Skin of body (tissue), 2 donors: Measurements from ENCODE around the gene GRIN2D. TPM values are rescaled to one million over a fixed set of nuclear protein-coding genes. Genes with fewer than 3 reads are reported as not detected.
"Not testable (repeated sequence)": the region's sequence is repeated elsewhere in the genome, so short reads cannot be mapped to it uniquely, and the experiment has no call there.

Experiments
- DNase-seq: peaks from one replicate; lab custom pipeline; 2025; lab: John Stamatoyannopoulos, UW
- total RNA-seq: library from RNA; depleted of rRNA; stranded (reverse); fragments of >200 nt; gene quantifications from one replicate; pipeline ENCODE4 v1.2.3, GENCODE V29; 2014

GRIN2D gene
- total RNA-seq, 1 donor from 2014 or later = 1.1 TPM

GRCh38 chr19:48371367-48371766, 22.1 kb upstream of the GRIN2D start:
- no peak for DNase-seq

DNA sequence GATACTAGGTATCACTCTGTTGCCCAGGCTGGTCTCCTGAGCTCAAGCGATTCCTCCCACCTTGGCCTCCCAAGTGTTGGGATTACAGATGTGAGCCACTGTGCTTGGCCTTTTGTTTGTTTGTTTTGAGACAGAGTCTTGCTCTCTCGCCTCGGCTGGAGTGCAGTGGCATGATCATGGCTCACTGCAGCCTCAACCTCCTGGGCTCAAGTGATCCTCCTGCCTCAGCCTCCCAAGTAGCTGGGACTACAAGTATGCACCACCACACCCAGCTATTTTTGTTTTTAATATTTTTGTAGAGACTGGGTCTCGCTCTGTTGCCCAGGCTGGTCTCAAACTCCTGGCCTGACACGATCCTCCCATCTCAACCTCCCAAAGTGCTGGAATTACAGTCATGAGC, 21.7 kb upstream of the GRIN2D start:
- not testable (repeated sequence) for DNase-seq

GRCh38 chr19:48372904-48373303, 20.6 kb upstream of the GRIN2D start:
- DNase-seq = no peak

DNA sequence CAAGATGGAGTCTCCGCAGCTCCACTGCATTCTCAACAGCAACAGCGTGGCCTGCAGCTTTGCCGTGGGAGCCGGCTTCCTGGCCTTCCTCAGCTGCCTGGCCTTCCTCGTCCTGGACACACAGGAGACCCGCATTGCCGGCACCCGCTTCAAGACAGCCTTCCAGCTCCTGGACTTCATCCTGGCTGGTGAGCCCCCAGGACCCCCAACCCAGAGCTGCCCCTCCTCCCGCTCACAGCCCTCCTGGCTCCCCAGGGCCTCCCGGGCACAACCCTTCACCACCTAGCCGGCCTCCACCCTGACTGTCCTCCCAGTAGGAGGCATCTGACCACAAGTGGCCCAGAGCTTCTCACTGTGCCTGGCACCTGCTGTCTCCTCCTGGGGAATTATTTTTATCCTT, 19.9 kb upstream of the GRIN2D start:
- no peak for DNase-seq

DNA sequence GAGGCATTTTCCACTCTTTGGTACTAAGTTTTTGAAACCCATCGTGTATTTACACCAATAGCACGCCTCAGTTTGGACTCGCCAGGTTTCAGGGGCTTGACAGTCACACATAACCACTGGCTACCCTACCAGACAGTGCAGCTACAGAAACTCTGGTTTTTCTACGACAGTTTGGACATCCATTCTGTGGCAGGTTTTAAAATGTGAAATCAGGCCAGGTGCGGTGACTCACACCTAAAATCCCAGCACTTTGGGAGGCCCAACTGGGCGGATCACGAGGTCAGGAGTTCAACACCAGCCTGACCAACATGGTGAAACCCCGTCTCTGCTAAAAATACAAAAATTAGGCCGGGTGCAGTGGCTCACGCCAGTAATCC, 15.3 kb upstream of the GRIN2D start:
- no peak for DNase-seq

DNA sequence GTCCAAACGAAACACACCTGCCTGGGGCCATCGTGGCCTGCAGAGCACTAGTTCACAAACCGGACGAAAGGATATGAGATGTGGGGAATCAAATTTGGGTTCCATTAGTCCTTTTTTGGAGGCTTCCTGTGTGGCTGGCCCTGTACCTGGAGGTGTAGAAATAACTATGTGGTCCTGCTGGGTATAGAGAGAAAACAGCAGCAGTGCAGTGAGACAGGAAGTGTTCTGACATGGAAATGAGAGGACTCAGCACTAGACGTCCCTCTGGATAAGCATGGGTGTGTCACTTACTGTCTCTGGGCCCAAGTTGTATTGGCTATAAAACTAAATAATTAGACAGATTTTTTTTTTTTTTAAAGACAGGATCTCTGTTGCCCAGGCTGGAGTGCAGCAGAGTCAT, 14.4 kb upstream of the GRIN2D start:
- DNase-seq = no peak

GRCh38 chr19:48381178-48381950, 12.1 kb upstream of the GRIN2D start:
- DNase-seq = no peak

GRCh38 chr19:48382286-48382685, 11.2 kb upstream of the GRIN2D start:
- no peak for DNase-seq

DNA sequence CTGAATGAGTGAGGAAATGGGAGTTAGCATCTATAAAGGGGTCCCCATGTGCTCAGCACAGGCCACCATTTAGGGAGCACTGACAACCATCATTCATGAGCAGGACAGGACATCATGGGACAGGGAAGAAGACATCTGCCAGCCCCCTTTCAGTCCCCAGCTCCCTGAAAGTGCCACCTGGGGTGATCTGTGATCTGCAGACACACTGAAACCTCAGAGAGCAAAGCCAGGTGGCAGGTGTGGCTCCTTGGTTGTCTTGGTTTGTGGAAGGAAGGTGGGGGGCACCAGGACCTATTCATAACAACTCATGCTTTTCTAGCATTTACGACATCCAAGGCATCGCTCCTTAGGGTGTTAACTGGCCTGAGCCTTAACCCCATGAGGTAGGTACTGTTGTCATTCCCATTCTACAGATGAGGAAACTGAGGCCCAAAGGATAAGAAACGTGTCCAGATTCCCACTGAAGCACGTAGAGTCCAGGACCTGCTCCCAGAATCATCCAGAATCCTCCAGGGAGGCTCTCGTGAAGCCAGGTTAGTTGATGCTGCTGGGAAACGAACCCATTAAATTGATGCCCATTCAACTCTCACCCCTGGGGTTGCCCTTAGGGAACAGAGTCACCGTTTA, 7.9 kb upstream of the GRIN2D start:
- no peak for DNase-seq

- no peak for DNase-seq
Observed at GRCh38 chr19:48386981-48387380, 6.5 kb upstream of the GRIN2D start.

- DNase-seq = no peak
Observed at GRCh38 chr19:48390188-48391099, 3.0 kb upstream of the GRIN2D start.

GRCh38 chr19:48391100-48392005, 2.1 kb upstream of the GRIN2D start, which contains the start of gene KDELR1:
Gene KDELR1 (minus strand): TSS chr19:48391551. CDS start chr19:48391358, 193 bp downstream.
- peak; percentile 80 for DNase-seq

GRCh38 chr19:48392006-48392344, 1.5 kb upstream of the GRIN2D start:
- not testable (repeated sequence) for DNase-seq

DNA sequence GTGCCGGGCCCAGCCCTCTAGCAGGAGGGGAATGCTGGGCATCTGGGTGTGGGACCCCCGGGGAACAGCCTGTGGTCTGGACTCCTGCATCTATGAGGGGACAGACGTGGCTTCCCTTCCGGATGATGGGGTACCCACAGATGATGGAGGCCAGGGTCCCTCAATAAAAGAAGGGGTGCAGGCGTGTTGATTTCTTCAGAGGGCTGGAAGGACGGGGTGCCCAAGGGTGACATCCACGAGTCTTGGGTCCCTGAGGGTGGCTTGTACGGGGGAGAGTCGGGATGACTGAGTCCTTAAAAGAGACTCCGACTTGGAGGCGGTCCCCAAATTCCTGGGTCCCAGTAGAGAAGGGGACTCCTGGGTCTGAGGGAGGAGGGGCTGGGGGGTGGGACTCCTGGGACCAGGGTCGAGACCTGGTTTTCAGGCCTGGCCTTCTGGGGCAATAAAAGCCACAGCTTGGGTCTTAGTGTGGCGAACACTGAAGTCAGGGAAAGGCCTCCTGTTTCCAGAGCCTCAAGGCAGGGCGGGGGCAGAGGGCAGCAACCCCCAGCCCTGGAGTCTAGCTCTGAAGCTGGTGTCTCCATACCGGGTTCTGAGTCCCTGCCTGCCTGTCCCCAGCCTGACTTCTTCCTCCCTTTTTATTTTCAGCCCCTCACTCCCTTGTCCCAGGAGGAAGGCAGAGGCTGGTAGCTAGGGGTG, 459 bp upstream of the GRIN2D start:
- DNase-seq = no peak

GRCh38 chr19:48394331-48395169, 1.1 kb downstream of the GRIN2D start:
- DNase-seq = no peak

DNA sequence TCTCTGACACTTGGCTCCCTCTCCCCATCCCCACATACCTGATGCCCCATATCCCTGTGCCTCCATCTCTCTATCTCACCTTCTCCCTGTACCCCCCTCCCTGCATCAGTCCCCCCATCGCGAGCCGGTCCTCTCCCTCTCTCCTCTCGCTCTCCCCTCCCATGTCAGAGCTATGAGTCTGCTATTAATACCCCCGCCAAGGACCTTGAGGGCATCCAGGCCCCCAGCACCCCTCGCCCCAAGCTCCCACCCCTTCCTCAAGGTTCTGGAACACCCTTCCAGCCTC, 1.6 kb downstream of the GRIN2D start:
- DNase-seq = no peak

- no peak for DNase-seq
Observed at GRCh38 chr19:48395499-48395898, 2.0 kb downstream of the GRIN2D start.

DNA sequence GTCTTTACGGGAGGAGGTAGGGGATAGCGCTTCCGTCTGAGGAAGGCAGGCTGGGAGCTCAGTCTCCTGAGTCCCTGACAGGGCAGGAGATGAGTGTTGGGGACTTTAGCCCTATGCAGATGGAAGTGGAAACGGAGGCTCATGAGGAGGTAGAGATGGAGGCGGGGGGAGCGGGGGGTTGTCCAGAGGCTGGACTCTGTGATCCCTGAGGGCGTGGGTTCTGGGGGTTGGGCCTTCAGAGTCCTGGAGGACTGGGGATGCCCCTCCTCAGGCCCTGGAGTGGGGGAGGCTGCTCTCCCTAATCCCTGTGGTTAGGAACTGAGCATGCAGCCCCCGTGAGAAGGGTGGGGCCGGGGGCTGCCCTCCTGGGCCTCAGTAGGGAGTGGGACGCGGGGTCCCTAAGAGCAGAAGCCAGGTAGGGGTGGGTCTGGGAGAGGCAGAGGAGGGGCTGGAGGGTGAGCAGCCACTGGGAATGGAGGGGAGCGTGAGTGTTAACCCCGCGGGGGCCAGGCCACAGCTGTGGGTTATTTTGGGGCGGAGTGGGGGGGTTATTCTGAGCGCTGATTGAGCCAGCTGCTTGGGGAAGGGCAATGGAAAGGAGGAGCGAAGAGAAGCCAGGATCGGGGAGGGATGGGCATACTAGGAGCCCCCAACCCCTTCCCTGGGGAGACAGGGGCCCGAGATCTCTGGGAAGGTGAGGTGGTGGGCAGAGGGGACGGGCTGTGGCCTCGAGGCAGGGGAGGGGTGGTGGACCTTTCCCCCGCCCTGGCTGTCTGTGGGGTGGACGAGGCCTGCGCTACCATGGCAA, 2.8 kb downstream of the GRIN2D start:
- no peak for DNase-seq

GRCh38 chr19:48396824-48397176, 3.3 kb downstream of the GRIN2D start:
- no peak for DNase-seq
